ENCODE data around the gene LAMA3.

DNA sequence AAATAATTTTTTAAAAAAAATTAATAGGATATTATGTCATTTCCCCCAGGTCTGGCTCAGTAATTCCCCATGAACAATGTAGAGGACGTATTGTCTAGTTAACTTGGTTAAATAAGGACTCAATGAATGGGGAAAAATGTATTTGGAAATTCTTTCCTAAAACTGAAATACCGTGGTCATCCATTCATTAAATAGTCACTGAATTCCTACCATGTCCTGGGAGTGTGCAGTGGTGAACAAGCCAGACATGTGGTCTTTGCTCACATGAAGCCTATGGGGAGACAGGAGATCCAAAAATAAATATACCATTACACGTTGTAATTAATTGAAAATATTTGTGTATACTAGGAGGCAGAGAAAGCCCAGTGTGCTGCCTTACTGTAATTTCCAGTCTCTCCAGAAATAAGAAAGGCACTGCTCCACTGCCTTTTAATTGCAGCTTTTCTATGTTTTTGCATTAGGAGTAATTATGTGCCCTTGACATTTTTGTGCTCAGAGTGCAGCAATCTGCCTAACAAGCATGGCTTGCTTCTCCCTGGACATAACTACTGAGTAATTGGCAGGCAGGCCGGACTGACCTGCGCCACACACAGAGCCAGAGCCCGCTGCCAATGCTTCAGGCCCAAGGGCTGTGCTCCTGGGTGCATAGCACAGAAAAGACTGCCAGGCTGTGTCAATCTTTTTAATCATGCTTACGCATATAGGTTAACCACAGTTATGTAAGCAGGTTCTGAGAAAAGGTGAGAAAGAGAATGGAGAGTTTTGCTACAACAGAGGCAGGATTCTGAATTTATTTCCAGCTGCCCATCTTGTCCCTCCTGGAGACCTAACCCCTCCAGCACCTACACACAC lies 303.1 kb downstream of the LAMA3 start:
- TF ChIP-seq CTCF (IDR thresholded peaks at IDR 0.05) (no peak), POLR2A (IDR thresholded peaks at IDR 0.05) (no peak)
